ENCODE measurements around the gene TRUB1.

- TF ChIP-seq GATA2 (IDR thresholded peaks at IDR 0.05; ENCODE audit: low read depth, low read length) (no peak), GATA3 (IDR thresholded peaks at IDR 0.05; ENCODE audit: low read depth, low read length) (no peak)
Observed at GRCh38 chr10:114928818-114929217, 9.2 kb upstream of the TRUB1 start.

Measured in SH-SY5Y (cell line).